Motor neuron (in vitro differentiated cells): ENCODE results near the gene DOCK4. TPM values are rescaled to one million over a fixed set of nuclear protein-coding genes. Genes with fewer than 3 reads are reported as not detected.

Source experiments
- ATAC-seq, 8 experiments: fragments of 200-7000 bp; cut with Tn5 transposase; replicated peaks in 6 of 8; 2 replicates each; pipeline ENCODE4 v1.8.0; 2021; ENCODE audit warnings: mild to moderate bottlenecking in 8 of 8, moderate library complexity in 8 of 8
- H3K27ac ChIP-seq, 2 donors: fragments of 250-450 bp; sonication (Bioruptor Pico); 2 replicates each; pipeline ENCODE4 v1.9.0; 2021; ENCODE audit warnings: antibody characterized with exemption in 2 of 2, mild to moderate bottlenecking in 2 of 2, moderate library complexity in 1 of 2
- H3K4me1 ChIP-seq, 2 donors: fragments of 250-450 bp; sonication (Bioruptor Pico); replicated peaks in 1 of 2; 2 replicates each; pipeline ENCODE4 v1.6.1; 2021; ENCODE audit warnings: antibody characterized with exemption in 2 of 2, mild to moderate bottlenecking in 2 of 2, moderate library complexity in 1 of 2
- H3K4me3 ChIP-seq, 5 donors: fragments of 250-450 bp; sonication (Bioruptor Pico); 2 replicates each; pipeline ENCODE4 v1.9.0; 2021; ENCODE audit warnings: antibody characterized with exemption in 5 of 5, mild to moderate bottlenecking in 5 of 5, moderate library complexity in 4 of 5
- WGBS, 10 experiments: fragments of 450-650 bp; shearing (Covaris generic); methylation state at CpG; one replicate each; pipeline ENCODE4 v1.0.0; 2022; 5-methylcytosine and 5-hydroxymethylcytosine counted together
- in situ Hi-C, 9 experiments: fragments of 400-800 bp; cut with MboI; loops; one replicate each; pipeline ENCODE4 v1.15.0; 2021; ENCODE audit warnings: low sequenced_read_pairs in 9 of 9, low pct_unique_long_range_greater_than_20kb in 2 of 9; ENCODE audit not compliant: unreplicated experiment in 9 of 9
- total RNA-seq, 8 experiments: library from RNA; unstranded; fragments of 300-600 nt; gene quantifications; 2 replicates each; pipeline versions ENCODE4 v1.2.3 to v1.2.4, GENCODE V29; 2022

Gene DOCK4
- total RNA-seq, 8 experiments from 2014 or later: 8.1 to 27.3 (median 20.6) TPM

- in situ Hi-C loops: loop anchor here in 2 of 9 experiments (25.0 kb wide), 1 partner anchor 110 kb away; no protein-coding TSS in a partner anchor
- no peak overlapping the region for H3K27ac ChIP-seq
- no peak overlapping the region for H3K4me3 ChIP-seq
- 0 to 95% (median 72%) methylated on average over 1 to 4 of the region's 4 CpGs; no CpG with 5 or more reads in 1 of the 10 experiments for WGBS, 10 experiments
- ATAC-seq: no peak
- no peaks in the 10 kb centered on the region for H3K4me1 ChIP-seq
These were observed 333.5 kb downstream of the DOCK4 start for GRCh38 chr7:111872450-111873325.

- ATAC-seq: peak in 2 of 8 experiments; percentile 23 to 25
These were observed 334.9 kb downstream of the DOCK4 start for GRCh38 chr7:111871283-111871682.

GRCh38 chr7:111869280-111869679, 336.9 kb downstream of the DOCK4 start:
- Histone ChIP-seq H3K4me1 (no peaks in the 10 kb centered on the region), H3K4me3 (no peak overlapping the region), H3K27ac (no peak overlapping the region)
- in situ Hi-C loops: loop anchor here in 2 of 9 experiments (25.0 kb wide), 1 partner anchor 107 kb away; no protein-coding TSS in a partner anchor
- peak in 1 of 8 experiments; percentile 59 for ATAC-seq
- 83 to 100% (median 96%) methylated on average over 1 to 3 of the region's 3 CpGs; no CpG with 5 or more reads in 4 of the 10 experiments for WGBS, 10 experiments

More at GRCh38 chr7:111871283-111871682, 334.9 kb downstream of the DOCK4 start:
- in situ Hi-C loops: loop anchor here in 2 of 9 experiments (25.0 kb wide), 1 partner anchor 109 kb away; no protein-coding TSS in a partner anchor
- no peak overlapping the region for H3K4me3 ChIP-seq
- 50 to 100% (median 100%) methylated on average over 1 of the region's 1 CpG; no CpG with 5 or more reads in 5 of the 10 experiments for WGBS, 10 experiments
- no peaks in the 10 kb centered on the region for H3K4me1 ChIP-seq
- H3K27ac ChIP-seq: no peak overlapping the region

GRCh38 chr7:111867348-111867931, 338.8 kb downstream of the DOCK4 start:
- ATAC-seq: peak in 1 of 8 experiments; percentile 46
- no peak overlapping the region for H3K4me3 ChIP-seq
- no peak overlapping the region for H3K27ac ChIP-seq
- H3K4me1 ChIP-seq: no peaks in the 10 kb centered on the region
- WGBS, 10 experiments: 83 to 100% (median 100%) methylated on average over 1 to 4 of the region's 5 CpGs
- in situ Hi-C loops: loop anchor here in 2 of 9 experiments (25.0 kb wide), 1 partner anchor 105 kb away; no protein-coding TSS in a partner anchor

GRCh38 chr7:111866787-111867186, 339.4 kb downstream of the DOCK4 start:
- H3K27ac ChIP-seq: no peak overlapping the region
- no peak for ATAC-seq

GRCh38 chr7:111865430-111865829, 340.8 kb downstream of the DOCK4 start:
- in situ Hi-C loops: loop anchor here in 2 of 9 experiments (25.0 kb wide), 1 partner anchor 103 kb away; no protein-coding TSS in a partner anchor
- peak in 2 of 8 experiments; percentile 48 to 86 for ATAC-seq
- WGBS, 10 experiments: 33 to 100% (median 86%) methylated on average over 1 of the region's 1 CpG; no CpG with 5 or more reads in 7 of the 10 experiments

More at GRCh38 chr7:111866787-111867186, 339.4 kb downstream of the DOCK4 start:
- in situ Hi-C loops: loop anchor here in 2 of 9 experiments (25.0 kb wide), 1 partner anchor 104 kb away; no protein-coding TSS in a partner anchor
- Histone ChIP-seq H3K4me1 (no peaks in the 10 kb centered on the region), H3K4me3 (no peak overlapping the region)
- 80 to 100% (median 91%) methylated on average over 1 to 2 of the region's 2 CpGs; no CpG with 5 or more reads in 2 of the 10 experiments for WGBS, 10 experiments

GRCh38 chr7:111864291-111864976, 341.8 kb downstream of the DOCK4 start:
- H3K27ac ChIP-seq: no peak overlapping the region
- in situ Hi-C loops: loop anchor here in 2 of 9 experiments (25.0 kb wide), 1 partner anchor 102 kb away; no protein-coding TSS in a partner anchor
- H3K4me3 ChIP-seq: no peak overlapping the region
- no peaks in the 10 kb centered on the region for H3K4me1 ChIP-seq
- WGBS, 10 experiments: 81 to 100% (median 94%) methylated on average over 2 to 8 of the region's 8 CpGs
- ATAC-seq: no peak

More at GRCh38 chr7:111865430-111865829, 340.8 kb downstream of the DOCK4 start:
- Histone ChIP-seq H3K4me1 (no peaks in the 10 kb centered on the region), H3K27ac (no peak overlapping the region), H3K4me3 (no peak overlapping the region)

GRCh38 chr7:111863269-111863668, 342.9 kb downstream of the DOCK4 start:
- Histone ChIP-seq H3K4me3 (no peak overlapping the region), H3K27ac (no peak overlapping the region), H3K4me1 (no peaks in the 10 kb centered on the region)
- in situ Hi-C loops: loop anchor here in 2 of 9 experiments (25.0 kb wide), 1 partner anchor 101 kb away; no protein-coding TSS in a partner anchor
- WGBS, 10 experiments: 60 to 100% (median 76%) methylated on average over 2 to 7 of the region's 7 CpGs; no CpG with 5 or more reads in 1 of the 10 experiments
- no peak for ATAC-seq

GRCh38 chr7:111860248-111860647, 346.0 kb downstream of the DOCK4 start:
- Histone ChIP-seq H3K4me3 (no peak overlapping the region), H3K4me1 (no peaks in the 10 kb centered on the region), H3K27ac (no peak overlapping the region)
- in situ Hi-C loops: loop anchor here in 2 of 9 experiments (25.0 kb wide), 1 partner anchor 98 kb away; no protein-coding TSS in a partner anchor
- WGBS, 10 experiments: 80 to 100% (median 93%) methylated on average over 1 to 4 of the region's 6 CpGs; no CpG with 5 or more reads in 3 of the 10 experiments
- ATAC-seq: no peak

- WGBS, 10 experiments: 79 to 100% (median 94%) methylated on average over 1 to 3 of the region's 3 CpGs; no CpG with 5 or more reads in 4 of the 10 experiments
- H3K4me3 ChIP-seq: no peak overlapping the region
- no peak overlapping the region for H3K27ac ChIP-seq
- ATAC-seq: no peak
- in situ Hi-C loops: loop anchor here in 3 of 9 experiments (10.0 to 25.0 kb wide), 2 partner anchors 94 to 96 kb away; no protein-coding TSS in a partner anchor
- peaks cover 0 to 2% of the 10 kb centered on the region in 2 donors for H3K4me1 ChIP-seq
These were observed 347.9 kb downstream of the DOCK4 start for GRCh38 chr7:111858331-111858730.

- peaks cover 0 to 2% of the 10 kb centered on the region in 2 donors for H3K4me1 ChIP-seq
- no peak overlapping the region for H3K27ac ChIP-seq
- H3K4me3 ChIP-seq: no peak overlapping the region
- WGBS, 10 experiments: 25 to 100% (median 61%) methylated on average over 1 to 5 of the region's 5 CpGs; no CpG with 5 or more reads in 3 of the 10 experiments
- in situ Hi-C loops: loop anchor here in 3 of 9 experiments (10.0 to 25.0 kb wide), 2 partner anchors 91 to 94 kb away; no protein-coding TSS in a partner anchor
- ATAC-seq: peak in 5 of 8 experiments; percentile 30 to 67 (median 37)
These were observed 350.4 kb downstream of the DOCK4 start for GRCh38 chr7:111855842-111856227.
